SK-N-SH (cell line): Measurements from ENCODE around the gene FAM83F. TPM values are rescaled to one million over a fixed set of nuclear protein-coding genes. Genes with fewer than 3 reads are reported as not detected.

Experiments
- CTCF ChIA-PET: fragments of 300-600, 350-600 bp; formaldehyde crosslinking; extraction: SDS; loops from one replicate; lab custom pipeline; 2021; lab: Yijun Ruan, JAX
- POLR2A ChIA-PET: fragments of 350-600 bp; sonication (Branson Sonifier 250); formaldehyde crosslinking; extraction: SDS; loops from one replicate; lab custom pipeline; 2020; ENCODE audit warnings: antibody characterized with exemption, inconsistent platforms; lab: Yijun Ruan, JAX
- DNase-seq: peaks from one replicate; pipeline ENCODE4 v3.0.0; 2012
- H2AFZ ChIP-seq: fragments of 200-600 bp; sonication (generic); 2 replicates; pipeline ENCODE4 v1.8.1; 2016; ENCODE audit warnings: antibody characterized with exemption, mild to moderate bottlenecking, low read depth
- H3F3A ChIP-seq: fragments of 200-600 bp; sonication (generic); replicated peaks from 2 replicates; pipeline ENCODE3; 2016; ENCODE audit warnings: antibody characterized with exemption, mild to moderate bottlenecking; ENCODE audit not compliant: insufficient read depth
- H3K27ac ChIP-seq, 2 experiments: fragments of 200-500 bp in 1 of 2; fragments of 200-600 bp in 1 of 2; sonication (Bioruptor generic) in 1 of 2; sonication (generic), shearing (Covaris generic) in 1 of 2; 2 replicates each; pipeline versions ENCODE4 v1.5.1 to v1.6.1; 2014 to 2016; ENCODE audit warnings: low read depth in 2 of 2, inconsistent platforms in 1 of 2, low read length in 1 of 2, mild to moderate bottlenecking in 1 of 2, mixed read lengths in 1 of 2
- H3K27me3 ChIP-seq: fragments of 200-600 bp; sonication (generic), shearing (Covaris generic); 2 replicates; pipeline ENCODE4 v1.6.1; 2016; ENCODE audit warnings: mixed run types; ENCODE audit not compliant: insufficient read depth
- H3K36me3 ChIP-seq, 2 experiments: fragments of 200-500 bp in 1 of 2; fragments of 200-600 bp in 1 of 2; sonication (Bioruptor generic) in 1 of 2; sonication (generic) in 1 of 2; replicated peaks in 1 of 2; 2 replicates each; pipeline versions ENCODE3 to v1.5.1; 2014 to 2016; ENCODE audit warnings: low read length in 1 of 2, mild to moderate bottlenecking in 1 of 2; ENCODE audit not compliant: insufficient read depth in 2 of 2, control insufficient read depth in 1 of 2
- H3K4me1 ChIP-seq, 2 experiments: fragments of 200-500 bp in 1 of 2; fragments of 200-600 bp in 1 of 2; sonication (Bioruptor generic) in 1 of 2; sonication (generic), shearing (Covaris generic) in 1 of 2; 2 replicates each; pipeline versions ENCODE4 v1.5.1 to v1.6.1; 2014 to 2016; ENCODE audit warnings: low read depth in 1 of 2, low read length in 1 of 2, mixed run types in 1 of 2; ENCODE audit not compliant: insufficient read depth in 2 of 2, control insufficient read depth in 1 of 2
- H3K4me2 ChIP-seq: fragments of 200-600 bp; sonication (generic), shearing (Covaris generic); 2 replicates; pipeline ENCODE4 v1.6.1; 2017; ENCODE audit warnings: mixed run types
- H3K4me3 ChIP-seq, 2 experiments: fragments of 200-500 bp in 1 of 2; fragments of 200-600 bp in 1 of 2; sonication (Bioruptor generic) in 1 of 2; sonication (generic), shearing (Covaris generic) in 1 of 2; 2 replicates each; pipeline versions ENCODE4 v1.5.1 to v1.8.1; 2014 to 2016; ENCODE audit warnings: low read depth in 2 of 2, inconsistent platforms in 1 of 2, low read length in 1 of 2, mild to moderate bottlenecking in 1 of 2, mixed read lengths in 1 of 2, moderate library complexity in 1 of 2
- H3K79me2 ChIP-seq: fragments of 200-600 bp; sonication (generic); 2 replicates; pipeline ENCODE4 v1.8.1; 2017; ENCODE audit warnings: mild to moderate bottlenecking; ENCODE audit not compliant: insufficient read depth
- H3K9ac ChIP-seq: fragments of 200-600 bp; sonication (generic); 2 replicates; pipeline ENCODE4 v1.6.1; 2017; ENCODE audit warnings: mixed run types
- H3K9me2 ChIP-seq: fragments of 200-600 bp; sonication (generic); 2 replicates; pipeline ENCODE4 v1.6.1; 2017; ENCODE audit warnings: mixed run types
- H3K9me3 ChIP-seq: fragments of 200-600 bp; sonication (generic); 2 replicates; pipeline ENCODE4 v1.6.1; 2017; ENCODE audit warnings: mixed run types, mild to moderate bottlenecking, moderate library complexity
- H4K20me1 ChIP-seq: fragments of 200-600 bp; sonication (generic); 2 replicates; pipeline ENCODE4 v1.6.1; 2017; ENCODE audit warnings: mild to moderate bottlenecking, mixed run types; ENCODE audit not compliant: insufficient read depth
- EZH2phosphoT487 ChIP-seq: fragments of 200-600 bp; sonication (generic); IDR thresholded peaks from 2 replicates; pipeline ENCODE4 v1.6.1; 2017; ENCODE audit warnings: low read depth, mixed run types, mild to moderate bottlenecking, antibody characterized with exemption, moderate library complexity, borderline replicate concordance
- FOSL2 ChIP-seq: IDR thresholded peaks from 2 replicates; pipeline ENCODE4 v1.4.0; 2012; ENCODE audit warnings: low read depth, mild to moderate bottlenecking, moderate library complexity, borderline replicate concordance
- FOXJ3 ChIP-seq: sonication (generic); formaldehyde crosslinking; IDR thresholded peaks from 2 replicates; pipeline ENCODE4 v1.5.1; 2020; ENCODE audit warnings: mild to moderate bottlenecking, missing genetic modification reagents
- FOXM1 ChIP-seq: IDR thresholded peaks from 2 replicates; pipeline ENCODE4 v1.4.0; 2012; ENCODE audit warnings: low read depth, mild to moderate bottlenecking
- GATA2 ChIP-seq: sonication (generic); formaldehyde crosslinking; IDR thresholded peaks from 2 replicates; pipeline ENCODE4 v1.5.0; 2020; ENCODE audit warnings: mild to moderate bottlenecking, missing genetic modification reagents
- JUND ChIP-seq: IDR thresholded peaks from 2 replicates; pipeline ENCODE4 v1.4.0; 2012
- MXI1 ChIP-seq: IDR thresholded peaks from 2 replicates; pipeline ENCODE4 v1.6.1; 2012; ENCODE audit warnings: mild to moderate bottlenecking, low read depth, low read length, improper control_type of control experiment
- NFIC ChIP-seq: IDR thresholded peaks from 2 replicates; pipeline ENCODE4 v1.4.0; 2012; ENCODE audit warnings: borderline replicate concordance
- NRF1 ChIP-seq: IDR thresholded peaks from 2 replicates; pipeline ENCODE4 v1.6.1; 2012; ENCODE audit warnings: low read depth, mild to moderate bottlenecking, low read length
- POLR2AphosphoS5 ChIP-seq: IDR thresholded peaks from 2 replicates; pipeline ENCODE4 v1.6.1; 2012; ENCODE audit warnings: low read depth, low read length
- RAD21 ChIP-seq: IDR thresholded peaks from 2 replicates; pipeline ENCODE4 v1.6.1; 2012; ENCODE audit warnings: mild to moderate bottlenecking, low read length
- RCOR1 ChIP-seq: fragments of 150-350 bp; IDR thresholded peaks from 2 replicates; pipeline ENCODE4 v1.6.1; 2017; ENCODE audit warnings: antibody characterized with exemption, low read length
- RFX5 ChIP-seq: IDR thresholded peaks from 2 replicates; pipeline ENCODE4 v1.6.1; 2012; ENCODE audit warnings: mild to moderate bottlenecking, improper control_type of control experiment, low read length
- SMC3 ChIP-seq: IDR thresholded peaks from 2 replicates; pipeline ENCODE4 v1.6.1; 2012; ENCODE audit warnings: low read depth, low read length, improper control_type of control experiment
- TEAD4 ChIP-seq: IDR thresholded peaks from 2 replicates; pipeline ENCODE4 v1.4.0; 2012; ENCODE audit warnings: mild to moderate bottlenecking, borderline replicate concordance; ENCODE audit not compliant: insufficient read depth
- YY1 ChIP-seq: IDR thresholded peaks from 2 replicates; pipeline ENCODE4 v1.4.0; 2012; ENCODE audit warnings: low read depth, mild to moderate bottlenecking
- WGBS: methylation state at CpG from one replicate; pipeline ENCODE4 v1.1.6; 2017; ENCODE audit warnings: low lambda C conversion rate; 5-methylcytosine and 5-hydroxymethylcytosine counted together
- polyA plus RNA-seq, 3 experiments: library from polyadenylated mRNA; depleted of rRNA; stranded (reverse); fragments of >200 nt; gene quantifications; 2 replicates each; pipeline ENCODE4 v1.2.3, GENCODE V29; 2012
- TF ChIP-seq, protein P1 (sequence below): IDR thresholded peaks from 2 replicates; pipeline ENCODE4 v1.4.0; 2012; ENCODE audit warnings: low read depth, borderline replicate concordance
- TF ChIP-seq, protein P2 (sequence below): fragments of 150-350 bp; IDR thresholded peaks from 2 replicates; pipeline ENCODE4 v1.6.1; 2016; ENCODE audit warnings: mild to moderate bottlenecking, low read depth, low read length
- TF ChIP-seq, protein P3 (sequence below): IDR thresholded peaks from 2 replicates; pipeline ENCODE4 v1.4.0; 2012; ENCODE audit warnings: low read depth
- TF ChIP-seq, protein P4 (sequence below): IDR thresholded peaks from 2 replicates; pipeline ENCODE4 v1.6.1; 2012; ENCODE audit warnings: mild to moderate bottlenecking, low read depth, low read length, moderate library complexity

The FAM83F gene
- polyA plus RNA-seq, 1 of the 3 experiments (the other 2 are of a cell fraction) = not detected

DNA sequence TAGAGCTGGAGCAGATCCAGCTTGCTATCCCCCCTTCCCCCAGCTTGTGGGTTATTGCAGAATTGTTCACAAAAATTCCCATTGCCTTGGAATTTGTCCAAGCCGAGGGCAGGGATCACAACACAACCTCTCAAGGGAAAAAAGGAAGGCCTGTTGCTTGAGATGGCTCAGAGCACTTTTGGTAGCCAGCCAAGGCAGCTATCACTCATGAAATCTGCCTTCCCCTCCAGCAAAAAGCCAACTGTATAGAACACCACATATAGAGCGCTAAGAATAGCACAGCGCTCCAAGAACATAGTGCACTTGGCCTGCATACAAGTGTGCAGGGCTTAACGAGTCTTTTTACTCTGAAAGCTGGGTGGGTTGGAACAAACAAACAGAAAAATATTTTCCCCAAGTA lies 46.2 kb downstream of the FAM83F start:
- Histone ChIP-seq H3K9ac (no peak overlapping the region), H3F3A (no peaks in the 10 kb centered on the region), H3K4me3 (no peak overlapping the region), H3K27me3 (no peaks in the 10 kb centered on the region), H3K36me3 (no peaks in the 10 kb centered on the region), H3K4me1 (peaks cover 8 to 10% of the 10 kb centered on the region in 2 experiments; a peak in 2 of 4 replicates), H3K27ac (no peak overlapping the region), H2AFZ (no peak overlapping the region), H3K79me2 (peaks cover 3% of the 10 kb centered on the region; the same call in 1 of the 2 replicates), H3K9me3 (no peaks in the 10 kb centered on the region), H3K4me2 (peak overlapping the region; percentile 52; the same call in 1 of the 2 replicates)
- WGBS = 0% methylated on average over 2 of the region's 4 CpGs
- POLR2A ChIA-PET = interaction anchor here (1.2 kb wide), 1 partner anchor 12 kb away, joined by 3 read pairs; no protein-coding TSS in a partner anchor
- DNase-seq = no peak
- peak; percentile 60 for TF ChIP-seq NFIC
- TF ChIP-seq RCOR1 = no peak
- no peak for TF ChIP-seq MXI1
- TF ChIP-seq, all 33 proteins: peak for 1
- H4K20me1 ChIP-seq = no peaks in the 10 kb centered on the region
- CTCF ChIA-PET = interaction anchor here (0.8 to 2.8 kb wide), 4 partner anchors 307 to 506 kb away, joined by 3 to 11 read pairs (median 7); no protein-coding TSS in a partner anchor
- H3K9me2 ChIP-seq = no peaks in the 10 kb centered on the region

DNA sequence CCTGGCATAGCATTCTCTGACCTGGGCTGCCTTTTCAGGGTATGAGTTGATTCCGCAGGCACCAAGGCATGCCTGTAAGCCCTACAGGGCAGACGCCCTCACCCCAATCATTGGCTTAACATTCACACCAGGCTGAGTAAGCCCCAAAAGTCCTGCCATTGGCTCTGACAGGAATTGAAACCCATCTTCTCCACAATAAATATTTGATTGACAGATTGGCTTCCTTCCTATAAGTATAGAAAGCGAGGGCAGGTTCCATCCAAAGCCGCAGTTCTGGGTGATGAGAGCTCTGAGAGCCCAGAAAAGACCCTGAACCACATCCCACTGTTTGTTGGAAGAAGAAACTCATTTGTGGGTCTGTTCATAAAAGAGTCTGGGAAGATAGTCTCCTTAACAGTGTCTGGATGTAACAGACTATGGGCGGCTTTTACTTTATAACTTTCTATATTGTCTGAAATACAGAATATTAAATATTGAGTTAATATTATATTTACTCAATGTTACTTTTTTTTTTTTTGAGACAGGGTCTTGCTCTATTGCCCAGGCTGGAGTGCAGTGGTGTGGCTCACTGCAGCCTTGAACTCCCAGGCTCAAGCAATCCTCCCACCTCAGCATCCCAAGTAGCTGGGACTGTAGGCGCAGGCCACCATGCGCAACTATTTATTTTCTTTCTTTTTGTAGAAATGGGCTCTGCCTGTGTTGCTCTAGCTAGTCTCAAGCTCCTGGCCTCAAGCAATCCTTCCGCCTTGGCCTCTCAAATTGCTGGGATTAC lies 46.8 kb downstream of the FAM83F start:
- Histone ChIP-seq H2AFZ (no peak overlapping the region), H3F3A (no peaks in the 10 kb centered on the region), H3K4me3 (no peak overlapping the region), H4K20me1 (no peaks in the 10 kb centered on the region), H3K36me3 (no peaks in the 10 kb centered on the region), H3K9me2 (no peaks in the 10 kb centered on the region), H3K4me2 (peak overlapping the region; percentile 52; the same call in 1 of the 2 replicates), H3K9ac (no peak overlapping the region), H3K9me3 (no peaks in the 10 kb centered on the region), H3K79me2 (peaks cover 3% of the 10 kb centered on the region; the same call in 1 of the 2 replicates), H3K4me1 (peaks cover 8 to 12% of the 10 kb centered on the region in 2 experiments; a peak in 2 of 4 replicates), H3K27me3 (no peaks in the 10 kb centered on the region), H3K27ac (no peak overlapping the region)
- TF ChIP-seq POLR2AphosphoS5 (no peak), JUND (no peak), FOXJ3 (CRISPR knock-in tag) (no peak), EZH2phosphoT487 (no peak), MXI1 (no peak), RCOR1 (no peak), FOSL2 (no peak), TEAD4 (no peak), NRF1 (no peak), RAD21 (no peak), GATA2 (CRISPR knock-in tag) (no peak), FOXM1 (no peak), RFX5 (no peak), SMC3 (no peak), YY1 (no peak), NFIC (no peak)
- TF ChIP-seq, protein P1, sequence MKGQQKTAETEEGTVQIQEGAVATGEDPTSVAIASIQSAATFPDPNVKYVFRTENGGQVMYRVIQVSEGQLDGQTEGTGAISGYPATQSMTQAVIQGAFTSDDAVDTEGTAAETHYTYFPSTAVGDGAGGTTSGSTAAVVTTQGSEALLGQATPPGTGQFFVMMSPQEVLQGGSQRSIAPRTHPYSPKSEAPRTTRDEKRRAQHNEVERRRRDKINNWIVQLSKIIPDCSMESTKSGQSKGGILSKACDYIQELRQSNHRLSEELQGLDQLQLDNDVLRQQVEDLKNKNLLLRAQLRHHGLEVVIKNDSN = no peak
- TF ChIP-seq, protein P2, sequence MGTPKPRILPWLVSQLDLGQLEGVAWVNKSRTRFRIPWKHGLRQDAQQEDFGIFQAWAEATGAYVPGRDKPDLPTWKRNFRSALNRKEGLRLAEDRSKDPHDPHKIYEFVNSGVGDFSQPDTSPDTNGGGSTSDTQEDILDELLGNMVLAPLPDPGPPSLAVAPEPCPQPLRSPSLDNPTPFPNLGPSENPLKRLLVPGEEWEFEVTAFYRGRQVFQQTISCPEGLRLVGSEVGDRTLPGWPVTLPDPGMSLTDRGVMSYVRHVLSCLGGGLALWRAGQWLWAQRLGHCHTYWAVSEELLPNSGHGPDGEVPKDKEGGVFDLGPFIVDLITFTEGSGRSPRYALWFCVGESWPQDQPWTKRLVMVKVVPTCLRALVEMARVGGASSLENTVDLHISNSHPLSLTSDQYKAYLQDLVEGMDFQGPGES = no peak
- TF ChIP-seq, protein P3, sequence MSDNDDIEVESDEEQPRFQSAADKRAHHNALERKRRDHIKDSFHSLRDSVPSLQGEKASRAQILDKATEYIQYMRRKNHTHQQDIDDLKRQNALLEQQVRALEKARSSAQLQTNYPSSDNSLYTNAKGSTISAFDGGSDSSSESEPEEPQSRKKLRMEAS = no peak
- TF ChIP-seq, protein P4, sequence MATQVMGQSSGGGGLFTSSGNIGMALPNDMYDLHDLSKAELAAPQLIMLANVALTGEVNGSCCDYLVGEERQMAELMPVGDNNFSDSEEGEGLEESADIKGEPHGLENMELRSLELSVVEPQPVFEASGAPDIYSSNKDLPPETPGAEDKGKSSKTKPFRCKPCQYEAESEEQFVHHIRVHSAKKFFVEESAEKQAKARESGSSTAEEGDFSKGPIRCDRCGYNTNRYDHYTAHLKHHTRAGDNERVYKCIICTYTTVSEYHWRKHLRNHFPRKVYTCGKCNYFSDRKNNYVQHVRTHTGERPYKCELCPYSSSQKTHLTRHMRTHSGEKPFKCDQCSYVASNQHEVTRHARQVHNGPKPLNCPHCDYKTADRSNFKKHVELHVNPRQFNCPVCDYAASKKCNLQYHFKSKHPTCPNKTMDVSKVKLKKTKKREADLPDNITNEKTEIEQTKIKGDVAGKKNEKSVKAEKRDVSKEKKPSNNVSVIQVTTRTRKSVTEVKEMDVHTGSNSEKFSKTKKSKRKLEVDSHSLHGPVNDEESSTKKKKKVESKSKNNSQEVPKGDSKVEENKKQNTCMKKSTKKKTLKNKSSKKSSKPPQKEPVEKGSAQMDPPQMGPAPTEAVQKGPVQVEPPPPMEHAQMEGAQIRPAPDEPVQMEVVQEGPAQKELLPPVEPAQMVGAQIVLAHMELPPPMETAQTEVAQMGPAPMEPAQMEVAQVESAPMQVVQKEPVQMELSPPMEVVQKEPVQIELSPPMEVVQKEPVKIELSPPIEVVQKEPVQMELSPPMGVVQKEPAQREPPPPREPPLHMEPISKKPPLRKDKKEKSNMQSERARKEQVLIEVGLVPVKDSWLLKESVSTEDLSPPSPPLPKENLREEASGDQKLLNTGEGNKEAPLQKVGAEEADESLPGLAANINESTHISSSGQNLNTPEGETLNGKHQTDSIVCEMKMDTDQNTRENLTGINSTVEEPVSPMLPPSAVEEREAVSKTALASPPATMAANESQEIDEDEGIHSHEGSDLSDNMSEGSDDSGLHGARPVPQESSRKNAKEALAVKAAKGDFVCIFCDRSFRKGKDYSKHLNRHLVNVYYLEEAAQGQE = no peak
- ChIA-PET CTCF (interaction anchor here (0.8 to 1.1 kb wide), 2 partner anchors 306 to 507 kb away, joined by 3 read pairs; no protein-coding TSS in a partner anchor), POLR2A (no interaction called here)
- no peak for DNase-seq
- 91% methylated on average over 7 of the region's 8 CpGs for WGBS
